SK-N-SH treated with all-trans-retinoic acid at 6 μM for 48 hours (cell line): ENCODE data around the gene DCAF8L2.
A peak's percentile ranks its signal among the peaks of the same experiment; 100 is the strongest.

Source experiments
- ATAC-seq: fragments of 200-7000 bp; cut with Tn5 transposase; 3 replicates; pipeline ENCODE4 v1.9.1; 2020; ENCODE audit warnings: mild to moderate bottlenecking, moderate library complexity
- ARNTL ChIP-seq: fragments of 450-650 bp; formaldehyde crosslinking; IDR thresholded peaks from 2 replicates; pipeline ENCODE4 v1.5.0; 2020; ENCODE audit warnings: low read depth, mild to moderate bottlenecking, moderate library complexity, borderline replicate concordance
- CREB5 ChIP-seq: fragments of 250-450 bp; sonication (Bioruptor Pico); IDR thresholded peaks from 2 replicates; pipeline ENCODE4 v1.5.1; 2020; ENCODE audit warnings: low read depth, mild to moderate bottlenecking, moderate library complexity
- CSDC2 ChIP-seq: fragments of 250-450 bp; sonication (Bioruptor Pico); IDR thresholded peaks from 2 replicates; pipeline ENCODE4 v1.5.0; 2020; ENCODE audit warnings: mild to moderate bottlenecking, moderate library complexity
- CSRNP3 ChIP-seq: fragments of 250-450 bp; sonication (Bioruptor Pico); IDR thresholded peaks from 2 replicates; pipeline ENCODE4 v1.5.1; 2021; ENCODE audit warnings: mild to moderate bottlenecking, moderate library complexity
- ESRRG ChIP-seq: fragments of 250-450 bp; sonication (Bioruptor Pico); IDR thresholded peaks from 2 replicates; pipeline ENCODE4 v1.6.1; 2021; ENCODE audit warnings: mild to moderate bottlenecking
- GLIS3 ChIP-seq: fragments of 250-450 bp; sonication (Bioruptor Pico); IDR thresholded peaks from 2 replicates; pipeline ENCODE4 v1.5.0; 2020; ENCODE audit warnings: mild to moderate bottlenecking, moderate library complexity
- OSR1 ChIP-seq: fragments of 250-450 bp; sonication (Bioruptor Pico); IDR thresholded peaks from 2 replicates; pipeline ENCODE4 v1.8.0; 2022; ENCODE audit warnings: moderate library complexity, mild to moderate bottlenecking, inconsistent platforms
- PATZ1 ChIP-seq: fragments of 250-450 bp; sonication (Bioruptor Pico); IDR thresholded peaks from 2 replicates; pipeline ENCODE4 v1.8.0; 2020; ENCODE audit warnings: mild to moderate bottlenecking, moderate library complexity, borderline replicate concordance
- PPARA ChIP-seq: fragments of 250-450 bp; sonication (Bioruptor Pico); IDR thresholded peaks from 2 replicates; pipeline ENCODE4 v1.5.0; 2020; ENCODE audit warnings: mild to moderate bottlenecking, borderline replicate concordance
- RARB ChIP-seq: fragments of 250-450 bp; sonication (Bioruptor Pico); IDR thresholded peaks from 2 replicates; pipeline ENCODE4 v1.8.0; 2021; ENCODE audit warnings: mild to moderate bottlenecking, moderate library complexity
- TOX ChIP-seq: fragments of 250-450 bp; sonication (Bioruptor Pico); IDR thresholded peaks from 2 replicates; pipeline ENCODE4 v1.8.0; 2021; ENCODE audit warnings: mild to moderate bottlenecking, moderate library complexity, borderline replicate concordance
- ZNF565 ChIP-seq: fragments of 450-650 bp; formaldehyde crosslinking; conservative IDR thresholded peaks from 2 replicates; pipeline ENCODE4 v1.5.0; 2020; ENCODE audit warnings: low read depth, mild to moderate bottlenecking, moderate library complexity
- ZNF70 ChIP-seq: fragments of 450-650 bp; formaldehyde crosslinking; IDR thresholded peaks from 2 replicates; pipeline ENCODE4 v1.5.0; 2020; ENCODE audit warnings: mild to moderate bottlenecking, moderate library complexity
- ZNF8 ChIP-seq: fragments of 450-650 bp; formaldehyde crosslinking; IDR thresholded peaks from 2 replicates; pipeline ENCODE4 v1.5.0; 2020; ENCODE audit warnings: mild to moderate bottlenecking, moderate library complexity
- TF ChIP-seq, protein P1 (sequence below): fragments of 250-450 bp; sonication (Bioruptor Pico); IDR thresholded peaks from 2 replicates; pipeline ENCODE4 v1.8.0; 2021; ENCODE audit warnings: low read depth, mild to moderate bottlenecking, moderate library complexity, borderline replicate concordance

DCAF8L2 gene

GRCh38 chrX:27549688-27550087, 40.5 kb upstream of the DCAF8L2 start (continued):
- TF ChIP-seq CSRNP3 (no peak), GLIS3 (CRISPR knock-in tag) (no peak)

- TF ChIP-seq PPARA (CRISPR knock-in tag) (no peak), ZNF565 (no peak), OSR1 (CRISPR knock-in tag) (no peak), ESRRG (no peak), CSRNP3 (no peak), CSDC2 (CRISPR knock-in tag) (no peak), ZNF8 (CRISPR knock-in tag) (no peak), CREB5 (CRISPR knock-in tag) (no peak)
- TF ChIP-seq, all 23 proteins: peak for 0
- ATAC-seq: peak; percentile 66
Observed at GRCh38 chrX:27555514-27555913, 34.6 kb upstream of the DCAF8L2 start.

- TF ChIP-seq, protein P1, sequence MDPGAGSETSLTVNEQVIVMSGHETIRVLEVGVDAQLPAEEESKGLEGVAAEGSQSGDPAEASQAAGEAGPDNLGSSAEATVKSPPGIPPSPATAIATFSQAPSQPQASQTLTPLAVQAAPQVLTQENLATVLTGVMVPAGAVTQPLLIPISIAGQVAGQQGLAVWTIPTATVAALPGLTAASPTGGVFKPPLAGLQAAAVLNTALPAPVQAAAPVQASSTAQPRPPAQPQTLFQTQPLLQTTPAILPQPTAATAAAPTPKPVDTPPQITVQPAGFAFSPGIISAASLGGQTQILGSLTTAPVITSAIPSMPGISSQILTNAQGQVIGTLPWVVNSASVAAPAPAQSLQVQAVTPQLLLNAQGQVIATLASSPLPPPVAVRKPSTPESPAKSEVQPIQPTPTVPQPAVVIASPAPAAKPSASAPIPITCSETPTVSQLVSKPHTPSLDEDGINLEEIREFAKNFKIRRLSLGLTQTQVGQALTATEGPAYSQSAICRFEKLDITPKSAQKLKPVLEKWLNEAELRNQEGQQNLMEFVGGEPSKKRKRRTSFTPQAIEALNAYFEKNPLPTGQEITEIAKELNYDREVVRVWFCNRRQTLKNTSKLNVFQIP (CRISPR knock-in tag): no peak
- TF ChIP-seq CSRNP3 (no peak), ZNF8 (CRISPR knock-in tag) (no peak), ARNTL (no peak), PPARA (CRISPR knock-in tag) (no peak), ZNF70 (CRISPR knock-in tag) (no peak)
- ATAC-seq: no peak
Observed at GRCh38 chrX:27565992-27566391, 24.2 kb upstream of the DCAF8L2 start.

GRCh38 chrX:27571164-27571563, 19.0 kb upstream of the DCAF8L2 start:
- ATAC-seq: no peak
- TF ChIP-seq RARB (no peak), CSDC2 (CRISPR knock-in tag) (no peak), PATZ1 (CRISPR knock-in tag) (no peak), CSRNP3 (no peak), TOX (CRISPR knock-in tag) (no peak)
- TF ChIP-seq, protein P1 (CRISPR knock-in tag): no peak
